PC-9 (cell line): ENCODE results near the gene EXOC2. TPM values are rescaled to one million over a fixed set of nuclear protein-coding genes. Genes with fewer than 3 reads are reported as not detected.

ENCODE experiments used
- BruUV-seq: library from RNA; stranded (reverse); fragments of 400-500 nt; replicated peaks from 2 replicates; lab custom pipeline; 2021; lab: Mats Ljungman, UMichigan
- CTCF ChIA-PET: fragments of 300-600 bp; sonication (Branson Sonifier 250); formaldehyde crosslinking; loops from one replicate; lab custom pipeline; 2022; ENCODE audit warnings: antibody characterized with exemption; lab: Charles Lee
- POLR2A ChIA-PET: fragments of 300-600 bp; sonication (Branson Sonifier 250); formaldehyde crosslinking; loops from one replicate; lab custom pipeline; 2022; ENCODE audit warnings: antibody characterized with exemption; ENCODE audit not compliant: unreplicated experiment; lab: Charles Lee
- DNase-seq, 2 experiments: peaks; one replicate each; pipeline versions ENCODE4 v3.0.0 to v3.0.0-alpha.2; 2015 to 2022; ENCODE audit warnings: mixed read lengths in 1 of 2
- H2AFZ ChIP-seq: fragments of 200-600 bp; sonication (generic); 2 replicates; pipeline ENCODE4 v1.8.1; 2017; ENCODE audit warnings: antibody characterized with exemption
- H3F3A ChIP-seq: fragments of 200-600 bp; sonication (generic); 2 replicates; pipeline ENCODE4 v1.8.1; 2017; ENCODE audit warnings: antibody characterized with exemption, mild to moderate bottlenecking, low read depth; ENCODE audit not compliant: insufficient read depth
- H3K27ac ChIP-seq: fragments of 200-600 bp; sonication (generic); 2 replicates; pipeline ENCODE4 v1.6.1; 2016; ENCODE audit warnings: mixed run types
- H3K27me3 ChIP-seq: fragments of 200-600 bp; sonication (generic); 2 replicates; pipeline ENCODE4 v1.6.1; 2016; ENCODE audit warnings: low read depth, mixed run types; ENCODE audit not compliant: insufficient read depth
- H3K36me3 ChIP-seq: fragments of 200-600 bp; sonication (generic); 2 replicates; pipeline ENCODE4 v1.6.1; 2016; ENCODE audit warnings: low read depth, mixed run types
- H3K4me1 ChIP-seq: fragments of 200-600 bp; sonication (generic); replicated peaks from 2 replicates; pipeline ENCODE4 v1.6.1; 2016; ENCODE audit warnings: mixed run types; ENCODE audit not compliant: insufficient read depth
- H3K4me2 ChIP-seq: fragments of 200-600 bp; sonication (generic); 2 replicates; pipeline ENCODE4 v1.6.1; 2017; ENCODE audit warnings: mixed run types
- H3K4me3 ChIP-seq: fragments of 200-600 bp; sonication (generic); 2 replicates; pipeline ENCODE4 v1.6.1; 2016; ENCODE audit warnings: mixed run types
- H3K79me2 ChIP-seq: fragments of 200-600 bp; sonication (generic); 2 replicates; pipeline ENCODE4 v1.6.1; 2017; ENCODE audit warnings: low read depth, mixed run types
- H3K9me2 ChIP-seq: fragments of 200-600 bp; sonication (generic); 2 replicates; pipeline ENCODE4 v1.8.1; 2017; ENCODE audit warnings: mild to moderate bottlenecking; ENCODE audit not compliant: insufficient read depth
- H3K9me3 ChIP-seq: fragments of 200-600 bp; sonication (generic); 2 replicates; pipeline ENCODE4 v1.8.1; 2016; ENCODE audit warnings: low read depth; ENCODE audit not compliant: insufficient read depth
- H4K20me1 ChIP-seq: fragments of 200-600 bp; sonication (generic); 2 replicates; pipeline ENCODE4 v1.8.1; 2017; ENCODE audit not compliant: insufficient read depth
- CTCF ChIP-seq: fragments of 200-600 bp; sonication (generic); conservative IDR thresholded peaks from 2 replicates; pipeline ENCODE4 v1.6.1; 2017; ENCODE audit warnings: mixed run types, antibody characterized with exemption, mild to moderate bottlenecking, moderate library complexity
- EZH2 ChIP-seq: fragments of 200-600 bp; sonication (generic); IDR thresholded peaks from 2 replicates; pipeline ENCODE4 v1.8.0; 2017; ENCODE audit warnings: antibody characterized with exemption, low read depth
- intact Hi-C: fragments of 100-400 bp; cut with micrococcal nuclease; formaldehyde crosslinking; loops from one replicate; pipeline ENCODE4 v1.10.0; 2022; ENCODE audit not compliant: unreplicated experiment
- total RNA-seq: library from RNA; stranded (reverse); gene quantifications from 2 replicates; pipeline ENCODE4 v1.2.3, GENCODE V29; 2021

The EXOC2 gene
- total RNA-seq, 1 experiment from 2014 or later = 28.2 TPM

- Histone ChIP-seq H3K4me2 (no peak overlapping the region), H2AFZ (no peak overlapping the region), H3K36me3 (no peaks in the 10 kb centered on the region), H3K4me1 (no peaks in the 10 kb centered on the region), H3K9me3 (no peaks in the 10 kb centered on the region), H3K27ac (no peak overlapping the region), H3K27me3 (no peaks in the 10 kb centered on the region), H4K20me1 (no peaks in the 10 kb centered on the region), H3F3A (no peaks in the 10 kb centered on the region), H3K79me2 (no peaks in the 10 kb centered on the region), H3K9me2 (no peaks in the 10 kb centered on the region), H3K4me3 (no peak overlapping the region)
- no peak for DNase-seq
- CTCF ChIA-PET = no interaction called here
- POLR2A ChIA-PET = interaction anchor here (0.6 kb wide), 1 partner anchor 146 kb away, joined by 3 read pairs; no protein-coding TSS in a partner anchor
- TF ChIP-seq EZH2 = no peak
- intact Hi-C loops = no loop called here
- no TSS peak for BruUV-seq
These were observed 174.7 kb downstream of the EXOC2 start for GRCh38 chr6:518218-518617.

- no TSS peak for BruUV-seq
- H3K27me3 ChIP-seq = no peaks in the 10 kb centered on the region
- no peak overlapping the region for H3K4me3 ChIP-seq
- ChIA-PET POLR2A (no interaction called here), CTCF (no interaction called here)
- no peaks in the 10 kb centered on the region for H3K79me2 ChIP-seq
- no peaks in the 10 kb centered on the region for H3F3A ChIP-seq
- H3K9me2 ChIP-seq = no peaks in the 10 kb centered on the region
- no peaks in the 10 kb centered on the region for H3K36me3 ChIP-seq
- H2AFZ ChIP-seq = no peak overlapping the region
- no peak overlapping the region for H3K27ac ChIP-seq
- no peak overlapping the region for H3K4me2 ChIP-seq
- no peaks in the 10 kb centered on the region for H3K4me1 ChIP-seq
- H3K9me3 ChIP-seq = no peaks in the 10 kb centered on the region
- no peak for DNase-seq
- intact Hi-C loops = no loop called here
- H4K20me1 ChIP-seq = no peaks in the 10 kb centered on the region
- no peak for TF ChIP-seq EZH2
- no peak for TF ChIP-seq CTCF
These were observed 176.7 kb downstream of the EXOC2 start for GRCh38 chr6:516213-516612.

- Histone ChIP-seq H3K9me2 (no peaks in the 10 kb centered on the region), H3F3A (no peaks in the 10 kb centered on the region), H3K27ac (no peak overlapping the region), H3K9me3 (no peaks in the 10 kb centered on the region), H3K79me2 (no peaks in the 10 kb centered on the region), H3K4me2 (no peak overlapping the region), H3K27me3 (no peaks in the 10 kb centered on the region), H2AFZ (no peak overlapping the region), H4K20me1 (no peaks in the 10 kb centered on the region), H3K4me3 (no peak overlapping the region), H3K4me1 (no peaks in the 10 kb centered on the region), H3K36me3 (no peaks in the 10 kb centered on the region)
- TF ChIP-seq CTCF (no peak), EZH2 (no peak)
- ChIA-PET CTCF (no interaction called here), POLR2A (no interaction called here)
- no peak for DNase-seq
- no TSS peak for BruUV-seq
- intact Hi-C loops = no loop called here
These were observed 177.7 kb downstream of the EXOC2 start for GRCh38 chr6:515267-515666.

- DNase-seq = no peak
- no peaks in the 10 kb centered on the region for H3K27me3 ChIP-seq
- H3F3A ChIP-seq = no peaks in the 10 kb centered on the region
- BruUV-seq = no TSS peak
- no peak for TF ChIP-seq CTCF
- TF ChIP-seq EZH2 = no peak
- H3K9me2 ChIP-seq = no peaks in the 10 kb centered on the region
- H3K9me3 ChIP-seq = no peaks in the 10 kb centered on the region
- H3K4me3 ChIP-seq = no peak overlapping the region
- ChIA-PET POLR2A (no interaction called here), CTCF (no interaction called here)
- H3K4me1 ChIP-seq = no peaks in the 10 kb centered on the region
- no peaks in the 10 kb centered on the region for H3K36me3 ChIP-seq
- H3K27ac ChIP-seq = no peak overlapping the region
- H4K20me1 ChIP-seq = no peaks in the 10 kb centered on the region
- no peak overlapping the region for H3K4me2 ChIP-seq
- intact Hi-C loops = no loop called here
- H3K79me2 ChIP-seq = no peaks in the 10 kb centered on the region
- no peak overlapping the region for H2AFZ ChIP-seq
These were observed 178.5 kb downstream of the EXOC2 start for GRCh38 chr6:514396-514978.
